HPDE6-E6E7 (cell line): Measurements from ENCODE around the gene CCIN.
"Not testable (repeated sequence)": the region's sequence is repeated elsewhere in the genome, so short reads cannot be mapped to it uniquely, and the experiment has no call there.

Source experiments
- DNase-seq: peaks from one replicate; pipeline ENCODE4 v3.0.0; 2011; ENCODE audit warnings: missing footprints; ENCODE audit errors: extremely low spot score

The CCIN gene

GRCh38 chr9:36158917-36159316, 10.3 kb upstream of the CCIN start:
- no peak for DNase-seq

GRCh38 chr9:36159509-36159908, 9.7 kb upstream of the CCIN start:
- DNase-seq: not testable (repeated sequence)

- DNase-seq: not testable (repeated sequence)
Observed at GRCh38 chr9:36160126-36160525, 9.1 kb upstream of the CCIN start.

- no peak for DNase-seq
Observed at GRCh38 chr9:36161187-36161586, 8.0 kb upstream of the CCIN start.

GRCh38 chr9:36162211-36162738, 6.9 kb upstream of the CCIN start:
- DNase-seq: no peak

- no peak for DNase-seq
Observed at GRCh38 chr9:36163049-36163785, 6.0 kb upstream of the CCIN start.

- no peak for DNase-seq
Observed at GRCh38 chr9:36163786-36164170, 5.4 kb upstream of the CCIN start.

GRCh38 chr9:36164372-36164771, 4.8 kb upstream of the CCIN start:
- DNase-seq: no peak

GRCh38 chr9:36164989-36165388, 4.2 kb upstream of the CCIN start:
- DNase-seq: no peak

GRCh38 chr9:36165826-36166167, 3.4 kb upstream of the CCIN start:
- no peak for DNase-seq

GRCh38 chr9:36166168-36166927, 2.8 kb upstream of the CCIN start:
- peak; percentile 88 for DNase-seq

GRCh38 chr9:36169708-36170107, 520 bp downstream of the CCIN start:
- no peak for DNase-seq

GRCh38 chr9:36170531-36170930, 1.3 kb downstream of the CCIN start:
- no peak for DNase-seq

GRCh38 chr9:36173861-36174260, 4.7 kb downstream of the CCIN start:
- DNase-seq: no peak

GRCh38 chr9:36174271-36174670, 5.1 kb downstream of the CCIN start:
- DNase-seq: no peak

- DNase-seq: no peak
Observed at GRCh38 chr9:36174731-36175130, 5.5 kb downstream of the CCIN start.

- DNase-seq: not testable (repeated sequence)
Observed at GRCh38 chr9:36175209-36175608, 6.0 kb downstream of the CCIN start.

- DNase-seq: not testable (repeated sequence)
Observed at GRCh38 chr9:36176496-36176895, 7.3 kb downstream of the CCIN start.

GRCh38 chr9:36177571-36177970, 8.4 kb downstream of the CCIN start:
- no peak for DNase-seq

- DNase-seq: not testable (repeated sequence)
Observed at GRCh38 chr9:36180243-36180642, 11.1 kb downstream of the CCIN start.

- DNase-seq: no peak
Observed at GRCh38 chr9:36187414-36187813, 18.2 kb downstream of the CCIN start.

- DNase-seq: no peak
Observed at GRCh38 chr9:36188212-36188611, 19.0 kb downstream of the CCIN start.

- no peak for DNase-seq
Observed at GRCh38 chr9:36189976-36190375, 20.8 kb downstream of the CCIN start.
